Measurements from ENCODE around the gene MYOG. TPM values are rescaled to one million over a fixed set of nuclear protein-coding genes. Genes with fewer than 3 reads are reported as not detected.

Gene MYOG
- total and polyA plus RNA-seq, 10 of the 15 experiments (the other 5 are each of a cell fraction or from before 2014, with no cell fraction given) = not detected

- H3K9me3 ChIP-seq (replicated peaks; ENCODE audit: control insufficient read depth, insufficient read depth, low read length) = no peaks in the 10 kb centered on the region
- in situ Hi-C loops (cut with MboI) = no loop called here
- H3K4me3 ChIP-seq = no peak overlapping the region
- H3K4me2 ChIP-seq (ENCODE audit: control insufficient read depth, insufficient read depth) = no peak overlapping the region
- ChIA-PET RAD21 (ENCODE audit: unreplicated experiment) (no interaction called here), POLR2A (no interaction called here), SMC1A (ENCODE audit: uncharacterized antibody, unreplicated experiment) (interaction anchor here (1.4 kb wide), 1 partner anchor 12 kb away, joined by 3 read pairs; no protein-coding TSS in a partner anchor), CTCF (interaction anchor here (0.6 to 2.2 kb wide), 4 partner anchors 42 to 95 kb away, joined by 3 to 8 read pairs (median 3); no protein-coding TSS in a partner anchor)
- ATAC-seq (no peak), DNase-seq (ENCODE audit: low read depth, low spot score) (no peak), FAIRE-seq (no peak)
- under 1% methylated on average over 5 of the region's 5 CpGs for WGBS (ENCODE audit: insufficient coverage, insufficient replicate concordance, low lambda C conversion rate, missing lambda C conversion rate)
- H3K9ac ChIP-seq (ENCODE audit: control insufficient read depth, insufficient read depth, low read length) = no peak overlapping the region
- H3K79me2 ChIP-seq (ENCODE audit: control insufficient read depth, insufficient read depth, low read length) = no peaks in the 10 kb centered on the region
- H2AFZ ChIP-seq (ENCODE audit: control insufficient read depth, low read depth, low read length) = no peak overlapping the region
- no peaks in the 10 kb centered on the region for H3K4me1 ChIP-seq (ENCODE audit: control insufficient read depth, insufficient read depth, low read length)
- no peaks in the 10 kb centered on the region for H4K20me1 ChIP-seq (ENCODE audit: control insufficient read depth, insufficient read depth)
- BruUV-seq (replicated peaks) = no TSS peak
- no peaks in the 10 kb centered on the region for H3K36me3 ChIP-seq (ENCODE audit: control insufficient read depth in 2 of 2, insufficient read depth in 2 of 2, low read length in 1 of 2)
- no peak for TF ChIP-seq FOXM1 (IDR thresholded peaks at IDR 0.05; ENCODE audit: low read depth, low read length)
- no peak for TF ChIP-seq ZNF274 (IDR thresholded peaks at IDR 0.05; ENCODE audit: insufficient read depth, insufficient read length)
- TF ChIP-seq SIN3A (IDR thresholded peaks at IDR 0.05; ENCODE audit: low read depth, low read length) = no peak
- no peak for TF ChIP-seq SREBF2 (IDR thresholded peaks at IDR 0.05; ENCODE audit: low read length)
- TF ChIP-seq BCL11A (IDR thresholded peaks at IDR 0.05; ENCODE audit: low read depth, low read length) = no peak
- TF ChIP-seq NFYA (IDR thresholded peaks at IDR 0.05; ENCODE audit: borderline replicate concordance, low read depth, low read length) = no peak
- no peak for TF ChIP-seq POU2F2 (IDR thresholded peaks at IDR 0.05; ENCODE audit: borderline replicate concordance, low read depth, low read length)
- TF ChIP-seq LARP7 (IDR thresholded peaks at IDR 0.05) = no peak
- TF ChIP-seq TCF7 (IDR thresholded peaks at IDR 0.05; ENCODE audit: borderline replicate concordance) = no peak
- TF ChIP-seq RELA (IDR thresholded peaks at IDR 0.05; ENCODE audit: borderline replicate concordance, partially characterized antibody) = no peak
- no peak for TF ChIP-seq PRDM15 (CRISPR knock-in tag; IDR thresholded peaks at IDR 0.05)
- no peak for TF ChIP-seq RUNX3 (IDR thresholded peaks at IDR 0.05; ENCODE audit: low read length)
- TF ChIP-seq USF2 (IDR thresholded peaks at IDR 0.05; ENCODE audit: borderline replicate concordance, low read depth, low read length) = no peak
- no peak for TF ChIP-seq POLR2AphosphoS5 (IDR thresholded peaks at IDR 0.05; ENCODE audit: low read length)
- TF ChIP-seq ETV6 (conservative IDR thresholded peaks at IDR 0.05 in 1 of 2, IDR thresholded peaks at IDR 0.05 in 1 of 2; ENCODE audit: borderline replicate concordance in 1 of 2, low read depth in 1 of 2) = no peak
- no peak for TF ChIP-seq TCF3 (IDR thresholded peaks at IDR 0.05; ENCODE audit: borderline replicate concordance, insufficient read depth, low read depth, low read length)
- TF ChIP-seq SMAD1 (IDR thresholded peaks at IDR 0.05; ENCODE audit: low read depth, partially characterized antibody) = no peak
- peaks cover 3 to 8% of the 10 kb centered on the region in 2 experiments for H3K27me3 ChIP-seq (replicated peaks in 1 of 2; ENCODE audit: control insufficient read depth in 2 of 2, insufficient read depth in 2 of 2, low read length in 1 of 2)
- H3K27ac ChIP-seq (ENCODE audit: control insufficient read depth, insufficient read depth) = no peak overlapping the region
- intact Hi-C loops (cut with micrococcal nuclease; ENCODE audit: unreplicated experiment) = no loop called here
These were observed 38.9 kb upstream of the MYOG start for GRCh38 chr1:203124546-203125317.
